Measurements from ENCODE around the gene TBCEL. TPM values are rescaled to one million over a fixed set of nuclear protein-coding genes. Genes with fewer than 3 reads are reported as not detected.

Gene TBCEL
- total and polyA plus RNA-seq, 4 donors: 6.7 to 41.3 (median 17.4) TPM

- H3K27me3 ChIP-seq (ENCODE audit: control insufficient read depth in 4 of 4, insufficient read depth in 4 of 4, low read length in 3 of 4): no peaks in the 10 kb centered on the region
- 97% methylated on average over 1 of the region's 1 CpG for WGBS
- H3K4me3 ChIP-seq (ENCODE audit: low read depth in 1 of 3, low read length in 3 of 3): no peak overlapping the region
- DNase-seq (ENCODE audit: low spot score): no peak
- peaks cover 0 to 6% (median 2%) of the 10 kb centered on the region in 4 donors for H3K36me3 ChIP-seq (ENCODE audit: control insufficient read depth in 4 of 4, insufficient read depth in 3 of 4, low read depth in 1 of 4, low read length in 3 of 4)
- peaks cover 3 to 22% (median 6%) of the 10 kb centered on the region in 4 donors for H3K4me1 ChIP-seq (ENCODE audit: control insufficient read depth in 4 of 4, insufficient read depth in 4 of 4, low read length in 3 of 4)
- H3K9me3 ChIP-seq (ENCODE audit: control insufficient read depth in 4 of 4, low read length in 3 of 4): no peaks in the 10 kb centered on the region
- no peak overlapping the region for H3K9ac ChIP-seq (ENCODE audit: low read depth in 1 of 2, low read length in 2 of 2)
- no peak overlapping the region for H3K27ac ChIP-seq (ENCODE audit: low read depth in 1 of 2, low read length in 2 of 2)
- TF ChIP-seq GABPA (IDR thresholded peaks at IDR 0.05 in 1 of 2, conservative IDR thresholded peaks at IDR 0.05 in 1 of 2): no peak
- TF ChIP-seq YY1 (IDR thresholded peaks at IDR 0.05): no peak
- TF ChIP-seq ATF3 (IDR thresholded peaks at IDR 0.05): no peak
- TF ChIP-seq TAF1 (conservative IDR thresholded peaks at IDR 0.05): no peak
- TF ChIP-seq JUND (IDR thresholded peaks at IDR 0.05): no peak
- no peak for TF ChIP-seq RXRA (IDR thresholded peaks at IDR 0.05)
- no peak for TF ChIP-seq FOXA2 (IDR thresholded peaks at IDR 0.05)
- no peak for TF ChIP-seq FOXA1 (IDR thresholded peaks at IDR 0.05)
- TF ChIP-seq CTCF (IDR thresholded peaks at IDR 0.05; ENCODE audit: low read depth, low read length, missing input control): no peak
- no peak for TF ChIP-seq REST (IDR thresholded peaks at IDR 0.05)
- no peak for TF ChIP-seq HNF4A (conservative IDR thresholded peaks at IDR 0.05)
- no peak for TF ChIP-seq RAD21 (IDR thresholded peaks at IDR 0.05)
- no peak for TF ChIP-seq NR2F2 (IDR thresholded peaks at IDR 0.05)
Observed at GRCh38 chr11:121082219-121082618, 58.3 kb downstream of the TBCEL start.

- 98% methylated on average over 1 of the region's 1 CpG for WGBS
- H3K27me3 ChIP-seq (ENCODE audit: control insufficient read depth in 4 of 4, insufficient read depth in 4 of 4, low read length in 3 of 4): no peaks in the 10 kb centered on the region
- TF ChIP-seq REST (IDR thresholded peaks at IDR 0.05) (peak; percentile 98), YY1 (IDR thresholded peaks at IDR 0.05) (no peak), CTCF (IDR thresholded peaks at IDR 0.05; ENCODE audit: low read depth, low read length, missing input control) (no peak), FOXA1 (IDR thresholded peaks at IDR 0.05) (no peak), NR2F2 (IDR thresholded peaks at IDR 0.05) (no peak), TAF1 (conservative IDR thresholded peaks at IDR 0.05) (no peak), GABPA (IDR thresholded peaks at IDR 0.05 in 1 of 2, conservative IDR thresholded peaks at IDR 0.05 in 1 of 2) (no peak)
- H3K9me3 ChIP-seq (ENCODE audit: control insufficient read depth in 4 of 4, low read length in 3 of 4): no peaks in the 10 kb centered on the region
- H3K4me1 ChIP-seq (ENCODE audit: control insufficient read depth in 4 of 4, insufficient read depth in 4 of 4, low read length in 3 of 4): peaks cover 3 to 20% (median 6%) of the 10 kb centered on the region in 4 donors
- H3K27ac ChIP-seq (ENCODE audit: low read depth in 1 of 2, low read length in 2 of 2): no peak overlapping the region
- H3K4me3 ChIP-seq (ENCODE audit: low read depth in 1 of 3, low read length in 3 of 3): no peak overlapping the region
- H3K36me3 ChIP-seq (ENCODE audit: control insufficient read depth in 4 of 4, insufficient read depth in 3 of 4, low read depth in 1 of 4, low read length in 3 of 4): peaks cover 0 to 11% (median 2%) of the 10 kb centered on the region in 4 donors
- no peak overlapping the region for H3K9ac ChIP-seq (ENCODE audit: low read depth in 1 of 2, low read length in 2 of 2)
- DNase-seq (ENCODE audit: low spot score): no peak
Observed at GRCh38 chr11:121082670-121083069, 58.8 kb downstream of the TBCEL start.

Measured in liver (tissue), 9 donors.